HFF-Myc (cell line): ENCODE measurements around the gene BEND7.
"Not testable (repeated sequence)": the region's sequence is repeated elsewhere in the genome, so short reads cannot be mapped to it uniquely, and the experiment has no call there.

Experiments used
- DNase-seq: peaks from one replicate; pipeline ENCODE4 v3.0.0-alpha.2; 2011; ENCODE audit warnings: low read depth; ENCODE audit errors: extremely low read depth
- H3K4me3 ChIP-seq: replicated peaks from 2 replicates; pipeline ENCODE4 v1.5.1; 2011; ENCODE audit warnings: low read depth, mild to moderate bottlenecking, control low read depth, low read length
- CTCF ChIP-seq: IDR thresholded peaks from 2 replicates; pipeline ENCODE4 v1.5.1; 2012; ENCODE audit warnings: mild to moderate bottlenecking, low read depth, low read length, control low read depth; ENCODE audit errors: missing control alignments

Gene BEND7

GRCh38 chr10:13416760-13417159, 112.1 kb downstream of the BEND7 start:
- no peak for DNase-seq
- no peak overlapping the region for H3K4me3 ChIP-seq
- TF ChIP-seq CTCF, result no peak

GRCh38 chr10:13414855-13415254, 114.0 kb downstream of the BEND7 start:
- TF ChIP-seq CTCF, result peak; percentile 45
- no peak overlapping the region for H3K4me3 ChIP-seq
- no peak for DNase-seq

GRCh38 chr10:13414137-13414536, 114.7 kb downstream of the BEND7 start:
- TF ChIP-seq CTCF, result no peak
- DNase-seq, result no peak
- no peak overlapping the region for H3K4me3 ChIP-seq

GRCh38 chr10:13412894-13413293, 115.9 kb downstream of the BEND7 start:
- DNase-seq, result no peak
- TF ChIP-seq CTCF, result no peak
- H3K4me3 ChIP-seq, result no peak overlapping the region

GRCh38 chr10:13404791-13405190, 124.0 kb downstream of the BEND7 start:
- no peak overlapping the region for H3K4me3 ChIP-seq
- no peak for TF ChIP-seq CTCF
- no peak for DNase-seq

- TF ChIP-seq CTCF, result no peak
- H3K4me3 ChIP-seq, result no peak overlapping the region
- no peak for DNase-seq
Measured at GRCh38 chr10:13404305-13404759, 124.5 kb downstream of the BEND7 start.

GRCh38 chr10:13403426-13403825, 125.4 kb downstream of the BEND7 start:
- not testable (repeated sequence) for H3K4me3 ChIP-seq, DNase-seq
